Measurements from ENCODE around the gene RPL18.

Gene RPL18

DNA sequence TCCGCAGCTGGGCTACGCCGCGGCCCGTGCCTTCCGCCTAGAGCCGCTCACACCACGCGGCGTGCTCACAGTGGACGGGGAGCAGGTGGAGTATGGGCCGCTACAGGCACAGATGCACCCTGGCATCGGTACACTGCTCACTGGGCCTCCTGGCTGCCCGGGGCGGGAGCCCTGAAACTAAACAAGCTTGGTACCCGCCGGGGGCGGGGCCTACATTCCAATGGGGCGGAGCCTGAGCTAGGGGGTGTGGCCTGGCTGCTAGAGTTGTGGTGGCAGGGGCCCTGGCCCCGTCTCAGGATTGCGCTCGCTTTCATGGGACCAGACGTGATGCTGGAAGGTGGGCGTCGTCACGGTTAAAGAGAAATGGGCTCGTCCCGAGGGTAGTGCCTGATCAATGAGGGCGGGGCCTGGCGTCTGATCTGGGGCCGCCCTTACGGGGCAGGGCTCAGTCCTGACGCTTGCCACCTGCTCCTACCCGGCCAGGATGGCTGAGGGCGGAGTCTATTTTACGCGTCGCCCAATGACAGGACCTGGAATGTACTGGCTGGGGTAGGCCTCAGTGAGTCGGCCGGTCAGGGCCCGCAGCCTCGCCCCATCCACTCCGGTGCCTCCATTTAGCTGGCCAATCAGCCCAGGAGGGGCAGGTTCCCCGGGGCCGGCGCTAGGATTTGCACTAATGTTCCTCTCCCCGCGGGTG lies 10.8 kb upstream of the RPL18 start:
- no peak for DNase-seq

- no peak for DNase-seq
These were observed 10.3 kb upstream of the RPL18 start for GRCh38 chr19:48629297-48629598.

GRCh38 chr19:48628486-48629296 lies 9.7 kb upstream of the RPL18 start:
- DNase-seq = no peak

DNA sequence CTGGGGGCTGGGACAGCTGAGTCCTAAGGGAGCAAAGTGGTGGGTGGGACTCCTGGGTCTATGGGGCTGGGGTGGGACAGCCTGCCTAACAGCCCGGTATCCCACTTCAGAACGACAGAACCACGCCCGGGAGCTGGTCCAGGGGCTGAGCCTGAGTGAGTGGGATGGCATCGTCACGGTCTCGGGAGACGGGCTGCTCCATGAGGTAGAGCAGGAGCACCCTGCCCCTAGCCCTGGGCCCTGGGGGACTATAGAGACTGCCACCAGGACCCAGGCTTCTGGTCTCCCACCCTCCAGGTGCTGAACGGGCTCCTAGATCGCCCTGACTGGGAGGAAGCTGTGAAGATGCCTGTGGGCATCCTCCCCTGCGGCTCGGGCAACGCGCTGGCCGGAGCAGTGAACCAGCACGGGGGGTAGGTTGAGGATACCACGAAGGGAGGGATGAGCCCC lies 8.9 kb upstream of the RPL18 start:
- DNase-seq = no peak

- no peak for DNase-seq
These were observed 8.4 kb upstream of the RPL18 start for GRCh38 chr19:48627201-48627864.

DNA sequence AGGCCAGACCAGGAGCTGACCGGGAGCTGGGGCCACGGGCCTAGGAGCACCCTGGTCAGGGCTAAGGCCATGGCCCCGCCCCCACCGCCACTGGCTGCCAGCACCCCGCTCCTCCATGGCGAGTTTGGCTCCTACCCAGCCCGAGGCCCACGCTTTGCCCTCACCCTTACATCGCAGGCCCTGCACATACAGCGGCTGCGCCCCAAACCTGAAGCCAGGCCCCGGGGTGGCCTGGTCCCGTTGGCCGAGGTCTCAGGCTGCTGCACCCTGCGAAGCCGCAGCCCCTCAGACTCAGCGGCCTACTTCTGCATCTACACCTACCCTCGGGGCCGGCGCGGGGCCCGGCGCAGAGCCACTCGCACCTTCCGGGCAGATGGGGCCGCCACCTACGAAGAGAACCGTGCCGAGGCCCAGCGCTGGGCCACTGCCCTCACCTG lies 6.9 kb upstream of the RPL18 start:
- DNase-seq = no peak

- DNase-seq = no peak
These were observed 6.1 kb upstream of the RPL18 start for GRCh38 chr19:48624791-48625723.

GRCh38 chr19:48624067-48624594 lies 5.2 kb upstream of the RPL18 start:
- peak; percentile 93 for DNase-seq

- no peak for DNase-seq
These were observed 4.6 kb upstream of the RPL18 start for GRCh38 chr19:48623556-48624066.

DNA sequence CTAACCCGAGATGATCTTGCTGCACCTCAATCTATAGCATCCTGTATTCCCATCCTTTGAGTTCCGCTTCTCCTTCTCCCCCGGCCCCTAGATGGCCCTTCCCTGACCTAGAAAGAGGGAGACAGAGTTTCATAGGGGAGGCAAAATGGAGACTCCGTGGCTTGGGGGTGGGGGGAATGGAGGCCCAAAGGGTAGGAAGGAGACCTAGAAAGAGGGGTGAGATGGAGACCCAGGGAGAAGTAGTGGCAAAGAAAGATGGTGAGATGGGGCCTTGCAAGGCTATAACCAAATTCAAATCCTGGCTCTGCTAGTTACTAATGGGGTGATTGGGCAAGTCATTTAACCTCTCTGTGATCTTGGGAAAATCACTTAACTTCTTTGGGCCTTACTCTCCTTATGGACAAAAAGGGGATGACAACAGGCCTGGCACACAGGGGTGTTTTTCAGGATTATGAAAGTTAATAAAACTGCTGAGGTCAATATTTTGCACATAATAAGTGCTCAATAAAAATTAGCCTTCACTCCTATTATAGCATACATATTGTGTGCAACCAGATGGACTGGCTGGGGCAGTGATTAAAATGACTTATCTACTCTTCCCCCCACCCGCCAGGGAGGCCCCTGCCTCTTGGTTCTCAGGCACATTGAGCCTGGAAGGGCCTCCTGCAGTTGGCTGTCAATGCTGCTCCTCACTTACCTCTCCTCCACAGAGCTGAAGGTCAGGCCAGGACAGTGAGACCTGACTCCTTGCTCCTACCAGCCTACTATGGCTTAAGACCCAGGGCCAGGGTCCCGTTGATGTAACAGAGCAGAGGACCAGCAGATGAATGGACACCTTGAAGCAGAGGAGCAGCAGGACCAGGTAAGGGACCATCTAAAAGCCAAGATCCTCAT lies 961 bp upstream of the RPL18 start:
- peak; percentile 40 for DNase-seq

DNA sequence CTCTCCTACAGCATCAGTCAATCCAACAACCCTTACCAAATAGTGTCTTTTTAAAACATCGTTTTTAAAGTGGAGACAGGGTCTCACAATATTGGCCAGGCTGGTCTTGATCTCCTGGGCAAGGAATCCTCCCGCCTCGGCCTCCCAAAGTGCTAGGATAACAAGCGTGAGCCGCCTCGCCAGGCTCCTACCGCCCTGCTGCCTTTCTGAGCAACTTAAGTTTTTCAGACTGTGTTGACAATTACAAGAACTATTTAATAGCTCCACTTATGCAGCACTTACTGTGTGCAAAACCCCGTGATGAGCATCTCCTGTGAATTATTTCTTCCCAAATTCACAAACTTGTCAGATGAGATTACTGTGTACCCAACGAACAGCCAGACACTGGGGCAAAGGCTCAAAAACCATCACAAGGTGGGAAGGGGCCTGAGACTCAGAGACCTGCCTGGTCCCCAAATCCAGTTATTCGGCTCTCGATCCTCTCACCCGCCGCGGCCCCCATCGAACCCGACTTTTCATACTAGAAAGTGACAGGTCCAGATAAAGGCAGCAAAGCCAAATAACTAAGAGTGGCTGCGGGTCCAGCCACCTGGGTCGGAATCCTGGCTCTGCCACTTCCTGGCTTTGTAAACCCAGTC lies 581 bp downstream of the RPL18 start:
- DNase-seq = no peak

- DNase-seq = no peak
These were observed 1.6 kb downstream of the RPL18 start for GRCh38 chr19:48617146-48617937.

DNA sequence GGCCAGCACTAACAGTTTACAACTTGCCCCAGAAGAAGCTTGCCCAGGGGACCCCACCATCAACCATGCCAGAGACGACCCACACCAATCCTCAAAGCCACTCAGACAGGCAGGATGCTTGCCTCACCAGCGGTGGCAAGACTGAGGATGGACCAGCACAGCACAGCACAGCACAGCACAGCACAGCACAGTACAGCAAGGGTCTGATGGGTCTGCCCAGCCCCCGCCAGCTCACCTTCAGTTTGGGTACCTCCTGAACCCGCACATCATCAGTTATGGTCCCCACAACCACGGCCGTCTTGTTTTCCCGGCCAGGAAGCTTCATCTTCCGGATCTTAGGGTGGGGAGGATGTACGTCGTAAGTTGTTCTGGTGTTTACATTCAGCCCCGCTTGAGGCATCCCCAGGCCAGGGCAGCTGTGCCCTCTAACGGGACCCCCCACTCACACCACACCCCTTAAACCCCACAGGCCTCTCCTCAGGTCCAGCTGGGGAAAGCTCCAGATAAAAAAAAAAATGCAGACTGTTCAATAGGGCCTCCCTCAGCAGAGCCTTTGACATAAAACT lies 2.4 kb downstream of the RPL18 start:
- no peak for DNase-seq

- no peak for DNase-seq
These were observed 2.9 kb downstream of the RPL18 start for GRCh38 chr19:48616041-48616436.

- no peak for DNase-seq
These were observed 3.5 kb downstream of the RPL18 start for GRCh38 chr19:48615231-48616040.

DNA sequence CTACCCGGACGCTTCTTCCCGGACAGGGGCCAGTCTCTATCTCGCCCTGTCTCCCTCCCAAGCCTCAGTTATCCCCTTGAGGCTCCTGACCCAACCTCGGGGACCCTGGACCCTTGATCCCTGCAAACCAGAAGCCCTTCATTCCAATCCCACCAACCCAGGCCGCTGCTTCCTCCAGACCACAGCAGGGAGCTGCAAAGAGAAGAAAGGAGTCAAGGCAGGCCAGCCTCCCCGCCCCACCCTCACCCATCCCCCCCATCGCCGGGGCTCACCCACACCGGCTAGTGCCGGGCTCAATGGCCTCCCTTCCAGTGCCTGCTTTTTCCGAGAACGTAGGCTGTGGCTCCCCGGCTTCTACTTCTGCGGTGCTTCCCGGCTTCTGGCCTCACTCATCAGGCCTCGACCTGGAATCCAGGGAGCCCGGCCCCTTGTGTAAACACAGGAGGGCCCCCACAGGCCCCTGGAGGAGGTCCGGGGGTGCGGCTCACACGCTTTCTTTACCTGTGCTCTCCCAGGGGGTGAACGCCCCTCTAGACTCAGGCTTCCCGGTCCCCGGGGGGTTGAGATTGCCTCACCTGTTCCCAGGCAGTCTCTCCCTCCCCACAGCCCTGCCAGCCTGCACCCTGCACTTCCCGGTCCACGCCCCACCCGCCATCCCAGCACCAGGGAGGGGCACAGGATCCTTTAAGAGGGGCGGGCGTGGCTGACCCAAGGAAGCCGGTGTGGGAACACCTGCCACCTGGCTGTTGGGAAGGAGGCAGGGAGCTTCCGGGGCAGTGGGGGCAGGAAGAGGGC lies 4.3 kb downstream of the RPL18 start, which contains the start of gene FAM83E:
FAM83E (minus strand) TSS at position 641 of the 795 bp plus-strand sequence. CDS start 1,704 bp downstream, outside the sequence.
- DNase-seq = no peak

DNA sequence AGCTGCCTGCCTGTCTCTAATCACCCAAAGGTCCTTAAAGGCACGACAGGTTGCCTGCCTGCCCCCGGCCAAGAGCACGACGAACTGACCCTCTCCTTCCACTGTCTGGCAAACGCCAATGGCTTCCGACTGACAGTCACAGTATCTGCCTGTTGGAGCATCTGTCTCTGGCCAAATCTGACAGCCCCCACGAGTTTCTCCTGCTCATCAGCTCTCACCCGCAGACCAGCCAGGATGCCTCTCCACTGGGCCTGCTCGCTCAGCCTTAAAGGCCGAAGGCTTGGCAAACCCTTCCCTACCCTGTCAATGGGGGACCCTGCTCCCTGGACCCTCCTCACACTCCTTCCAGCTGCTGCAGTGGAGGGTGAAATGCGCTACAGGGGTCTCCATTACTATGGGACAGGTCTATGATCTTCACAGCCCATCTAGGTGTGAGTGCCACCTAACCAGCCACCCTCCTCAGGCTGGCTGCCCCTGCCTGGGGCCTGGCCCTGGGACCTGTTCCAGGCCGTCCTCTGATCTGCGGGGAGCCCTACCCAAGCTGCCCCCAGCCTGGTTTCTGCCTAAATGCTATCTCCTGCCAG lies 5.0 kb downstream of the RPL18 start:
- no peak for DNase-seq
